HUES6 (cell line): ENCODE measurements around the gene NFE2L3.
A peak's percentile ranks its signal among the peaks of the same experiment; 100 is the strongest.
"Not testable (repeated sequence)": the region's sequence is repeated elsewhere in the genome, so short reads cannot be mapped to it uniquely, and the experiment has no call there.

Experiments
- H3K27ac ChIP-seq: 2 replicates; pipeline ENCODE4 v1.7.0; 2013; ENCODE audit warnings: low read depth, mild to moderate bottlenecking, low read length, inconsistent platforms
- H3K27me3 ChIP-seq: 2 replicates; pipeline ENCODE4 v1.6.1; 2013; ENCODE audit warnings: low read length; ENCODE audit not compliant: control insufficient read depth, insufficient read depth
- H3K36me3 ChIP-seq: 2 replicates; pipeline ENCODE4 v1.6.1; 2013; ENCODE audit warnings: low read length; ENCODE audit not compliant: control insufficient read depth, insufficient read depth
- H3K4me1 ChIP-seq: 2 replicates; pipeline ENCODE4 v1.6.1; 2013; ENCODE audit warnings: low read length; ENCODE audit not compliant: control insufficient read depth, insufficient read depth
- H3K4me3 ChIP-seq: 2 replicates; pipeline ENCODE4 v1.5.1; 2013; ENCODE audit warnings: low read depth, low read length
- H3K9ac ChIP-seq: one replicate; pipeline ENCODE4 v1.6.1; 2013; ENCODE audit warnings: mild to moderate bottlenecking, low read length
- H3K9me3 ChIP-seq: 2 replicates; pipeline ENCODE4 v1.6.1; 2013; ENCODE audit warnings: low read depth, low read length; ENCODE audit not compliant: control insufficient read depth, insufficient read depth

Gene NFE2L3

GRCh38 chr7:26156451-26157420 is 4.7 kb downstream of the NFE2L3 start:
- Histone ChIP-seq H3K9ac (no peak overlapping the region), H3K36me3 (peaks cover 7% of the 10 kb centered on the region; the same call in 1 of the 2 replicates), H3K27me3 (peaks cover 16% of the 10 kb centered on the region; the same call in 1 of the 2 replicates), H3K9me3 (no peaks in the 10 kb centered on the region), H3K27ac (no peak overlapping the region), H3K4me1 (peaks cover 54% of the 10 kb centered on the region), H3K4me3 (no peak overlapping the region)

- Histone ChIP-seq H3K9me3 (no peaks in the 10 kb centered on the region), H3K4me1 (peaks cover 53% of the 10 kb centered on the region), H3K36me3 (peaks cover 7% of the 10 kb centered on the region; the same call in 1 of the 2 replicates), H3K27ac (no peak overlapping the region), H3K9ac (no peak overlapping the region), H3K4me3 (no peak overlapping the region), H3K27me3 (peaks cover 16% of the 10 kb centered on the region; the same call in 1 of the 2 replicates)
Observed at GRCh38 chr7:26157520-26158105, 5.6 kb downstream of the NFE2L3 start.

DNA sequence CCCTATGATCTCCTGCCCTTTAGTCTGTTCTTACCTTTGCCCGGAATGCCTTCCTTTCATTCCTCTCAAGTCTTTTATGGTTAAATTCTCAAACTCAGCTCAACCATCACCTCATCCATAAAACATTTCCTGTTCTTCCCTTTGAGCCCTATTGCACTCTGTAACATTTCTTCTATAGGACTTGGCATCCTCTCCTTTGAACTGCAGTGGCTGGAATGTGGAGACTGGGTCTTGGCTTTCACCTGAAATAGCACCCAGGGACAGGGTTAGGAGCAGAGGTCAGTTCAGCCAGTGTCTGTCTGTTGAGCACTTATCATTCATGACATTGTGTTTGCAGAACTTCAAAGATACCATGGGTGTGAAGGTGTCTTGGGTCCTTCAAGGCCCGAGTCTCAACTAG is 7.2 kb downstream of the NFE2L3 start:
- Histone ChIP-seq H3K4me3 (no peak overlapping the region), H3K36me3 (peaks cover 6% of the 10 kb centered on the region; the same call in 1 of the 2 replicates), H3K27ac (no peak overlapping the region), H3K9me3 (no peaks in the 10 kb centered on the region), H3K27me3 (peaks cover 2% of the 10 kb centered on the region; the same call in 1 of the 2 replicates), H3K4me1 (peaks cover 51% of the 10 kb centered on the region), H3K9ac (no peak overlapping the region)

DNA sequence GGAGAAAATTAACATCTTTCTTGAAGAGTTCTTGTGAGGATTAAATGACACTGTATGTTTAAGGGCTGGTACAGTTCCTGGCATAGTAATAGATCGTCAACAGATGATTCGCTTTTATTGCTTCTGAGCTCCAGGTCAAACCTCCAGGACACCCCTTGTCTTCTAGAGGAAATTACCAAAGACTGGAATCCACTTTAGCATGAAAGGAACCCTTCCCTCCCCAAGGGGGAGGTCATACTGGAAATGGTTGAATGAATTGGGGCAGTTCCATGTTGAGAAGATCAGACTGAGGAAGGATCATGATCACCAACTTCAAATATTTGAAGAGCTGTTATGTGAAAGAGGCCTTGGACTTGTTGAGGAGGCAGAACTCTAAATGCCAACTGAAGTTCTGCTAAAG is 8.9 kb downstream of the NFE2L3 start:
- peaks cover 38% of the 10 kb centered on the region for H3K4me1 ChIP-seq
- no peak overlapping the region for H3K9ac ChIP-seq
- no peaks in the 10 kb centered on the region for H3K27me3 ChIP-seq
- H3K36me3 ChIP-seq, result no peaks in the 10 kb centered on the region
- H3K9me3 ChIP-seq, result no peaks in the 10 kb centered on the region
- H3K4me3 ChIP-seq, result no peak overlapping the region
- H3K27ac ChIP-seq, result peak overlapping the region; percentile 33; the same call in 1 of the 2 replicates

DNA sequence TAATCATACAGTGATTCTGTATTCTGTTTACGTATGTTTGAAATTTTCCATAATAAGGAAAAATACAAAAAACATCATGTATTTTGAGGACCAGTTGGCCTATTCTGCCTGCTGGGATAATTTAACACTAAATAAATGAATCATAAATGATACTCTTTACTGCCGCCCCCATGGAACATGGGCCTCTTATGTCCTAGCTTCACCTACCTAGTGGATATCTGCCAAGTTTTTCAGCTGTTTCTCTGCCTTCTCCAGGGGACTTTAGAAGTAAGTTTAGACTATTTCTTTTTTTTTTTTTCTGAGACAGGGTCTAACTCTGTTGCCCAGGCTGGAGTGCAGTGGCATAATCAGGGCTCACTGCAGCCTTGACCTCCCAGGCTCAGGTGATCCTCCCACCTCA is 10.4 kb downstream of the NFE2L3 start:
- H3K4me1 ChIP-seq, result peaks cover 42% of the 10 kb centered on the region
- no peaks in the 10 kb centered on the region for H3K27me3 ChIP-seq
- H3K9ac ChIP-seq, result no peak overlapping the region
- no peak overlapping the region for H3K4me3 ChIP-seq
- no peak overlapping the region for H3K27ac ChIP-seq
- no peaks in the 10 kb centered on the region for H3K9me3 ChIP-seq
- no peaks in the 10 kb centered on the region for H3K36me3 ChIP-seq

DNA sequence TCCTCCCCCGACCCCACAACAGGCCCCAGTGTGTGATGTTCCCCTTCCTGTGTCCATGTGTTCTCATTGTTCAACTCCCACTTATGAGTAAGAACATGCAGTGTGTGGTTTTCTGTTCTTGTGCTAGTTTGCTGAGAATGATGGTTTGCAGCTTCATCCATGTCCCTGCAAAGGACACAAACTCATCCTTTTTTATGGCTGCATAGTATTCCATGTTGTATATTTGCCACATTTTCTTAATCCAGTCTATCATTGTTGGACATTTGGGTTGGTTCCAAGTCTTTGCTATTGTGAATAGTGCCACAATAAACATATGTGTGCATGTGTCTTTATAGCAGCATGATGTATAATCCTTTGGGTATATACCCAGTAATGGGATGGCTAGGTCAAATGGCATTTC is 11.8 kb downstream of the NFE2L3 start:
- not testable (repeated sequence) for H3K9ac ChIP-seq, H3K36me3 ChIP-seq, H3K4me3 ChIP-seq, H3K9me3 ChIP-seq, H3K27ac ChIP-seq, H3K27me3 ChIP-seq
- H3K4me1 ChIP-seq, result peaks cover 34% of the 10 kb centered on the region

- no peak overlapping the region for H3K27ac ChIP-seq
- no peaks in the 10 kb centered on the region for H3K9me3 ChIP-seq
- H3K4me3 ChIP-seq, result no peak overlapping the region
- H3K9ac ChIP-seq, result no peak overlapping the region
- H3K4me1 ChIP-seq, result peaks cover 18% of the 10 kb centered on the region
- H3K27me3 ChIP-seq, result no peaks in the 10 kb centered on the region
- peaks cover 14% of the 10 kb centered on the region for H3K36me3 ChIP-seq
Observed at GRCh38 chr7:26165950-26166683, 14.1 kb downstream of the NFE2L3 start.

- no peaks in the 10 kb centered on the region for H3K27me3 ChIP-seq
- no peak overlapping the region for H3K9ac ChIP-seq
- H3K9me3 ChIP-seq, result peaks cover 3% of the 10 kb centered on the region; the same call in 1 of the 2 replicates
- H3K4me1 ChIP-seq, result peaks cover 18% of the 10 kb centered on the region
- no peak overlapping the region for H3K4me3 ChIP-seq
- H3K36me3 ChIP-seq, result peaks cover 19% of the 10 kb centered on the region
- H3K27ac ChIP-seq, result no peak overlapping the region
Observed at GRCh38 chr7:26166684-26167266, 14.8 kb downstream of the NFE2L3 start.

- Histone ChIP-seq H3K27me3 (no peaks in the 10 kb centered on the region), H3K4me3 (no peak overlapping the region), H3K4me1 (peaks cover 18% of the 10 kb centered on the region), H3K27ac (no peak overlapping the region), H3K9ac (no peak overlapping the region), H3K36me3 (peaks cover 20% of the 10 kb centered on the region), H3K9me3 (peaks cover 4% of the 10 kb centered on the region; the same call in 1 of the 2 replicates)
Observed at GRCh38 chr7:26167303-26167934, 15.4 kb downstream of the NFE2L3 start.

DNA sequence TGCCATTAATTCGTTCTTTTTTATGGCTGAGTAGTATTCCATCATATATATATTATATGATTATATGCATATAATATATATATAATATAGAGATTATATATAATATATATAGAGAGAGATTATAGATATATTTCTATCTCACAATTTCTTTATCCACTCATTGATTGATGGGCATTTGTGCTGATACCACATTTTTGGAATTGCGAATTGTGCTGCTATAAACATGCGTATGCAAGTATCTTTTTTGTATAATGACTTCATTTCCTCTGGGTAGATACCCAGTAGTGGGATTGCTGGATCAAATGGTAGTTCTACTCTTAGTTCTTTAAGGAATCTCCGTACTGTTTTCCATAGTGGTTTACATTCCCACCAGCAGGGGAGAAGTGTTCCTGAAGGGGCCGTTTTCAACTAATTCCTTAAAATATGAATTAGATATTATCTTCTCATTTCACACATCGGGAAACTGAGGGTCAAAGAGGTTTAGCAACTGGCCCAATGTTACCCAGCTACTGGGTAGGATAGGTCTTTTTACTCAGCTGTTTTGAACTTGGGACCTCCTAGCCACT is 16.5 kb downstream of the NFE2L3 start:
- Histone ChIP-seq H3K4me1 (peaks cover 18% of the 10 kb centered on the region), H3K9me3 (peaks cover 4% of the 10 kb centered on the region; the same call in 1 of the 2 replicates), H3K27ac (no peak overlapping the region), H3K9ac (no peak overlapping the region), H3K36me3 (peaks cover 21% of the 10 kb centered on the region), H3K4me3 (no peak overlapping the region), H3K27me3 (no peaks in the 10 kb centered on the region)
